GM12878 (cell line): ENCODE data around the gene RIC3. TPM values are rescaled to one million over a fixed set of nuclear protein-coding genes. Genes with fewer than 3 reads are reported as not detected.

ENCODE experiments used
- ATAC-seq: fragments of 200-7000 bp; cut with Tn5 transposase; 3 replicates; pipeline ENCODE4 v1.9.1; 2020; ENCODE audit warnings: mild to moderate bottlenecking, moderate library complexity
- BruUV-seq: library from RNA; stranded (reverse); fragments of 400-500 nt; replicated peaks from 2 replicates; lab custom pipeline; 2021; lab: Mats Ljungman, UMichigan
- CTCF ChIA-PET: fragments of 300-600 bp; sonication (Branson Sonifier 250); formaldehyde crosslinking; extraction: SDS; loops from one replicate; lab custom pipeline; 2021; ENCODE audit warnings: inconsistent platforms; lab: Yijun Ruan, JAX
- POLR2A ChIA-PET: fragments of 350-600 bp; formaldehyde crosslinking; extraction: SDS; loops from one replicate; lab custom pipeline; 2021; ENCODE audit warnings: inconsistent platforms; lab: Charles Lee
- RAD21 ChIA-PET: fragments of 300-600 bp; sonication (Branson Sonifier 250); formaldehyde crosslinking; loops from one replicate; lab custom pipeline; 2023; ENCODE audit warnings: antibody characterized with exemption; ENCODE audit not compliant: unreplicated experiment; lab: Charles Lee
- SMC1A ChIA-PET: fragments of 300-600 bp; sonication (Branson Sonifier 250); formaldehyde crosslinking; loops from one replicate; lab custom pipeline; 2023; ENCODE audit not compliant: unreplicated experiment, uncharacterized antibody; lab: Charles Lee
- DNase-seq: peaks from one replicate; pipeline ENCODE4 v3.0.0-alpha.2; 2011; ENCODE audit warnings: low read depth, low spot score
- FAIRE-seq: peaks from 3 replicates; lab custom pipeline; 2011; peaks lifted over from hg19 to GRCh38; lab: Jason Lieb, UNC
- H2AFZ ChIP-seq: 2 replicates; pipeline ENCODE4 v1.6.0; 2011; ENCODE audit warnings: low read depth, low read length, control low read depth; ENCODE audit not compliant: control insufficient read depth
- H3K27ac ChIP-seq: 2 replicates; pipeline ENCODE4 v1.5.1; 2011; ENCODE audit warnings: control low read depth; ENCODE audit not compliant: control insufficient read depth, insufficient read depth
- H3K27me3 ChIP-seq, 2 experiments: replicated peaks in 1 of 2; 2 replicates each; pipeline versions ENCODE4 v1.6.0 to v1.6.1; 2011; ENCODE audit warnings: low read length in 1 of 2; ENCODE audit not compliant: control insufficient read depth in 2 of 2, insufficient read depth in 2 of 2
- H3K36me3 ChIP-seq, 2 experiments: 2 replicates each; pipeline ENCODE4 v1.5.1; 2011; ENCODE audit warnings: low read length in 1 of 2; ENCODE audit not compliant: control insufficient read depth in 2 of 2, insufficient read depth in 2 of 2
- H3K4me1 ChIP-seq: 2 replicates; pipeline ENCODE4 v1.6.1; 2011; ENCODE audit warnings: mild to moderate bottlenecking, low read length, moderate library complexity, mixed read lengths; ENCODE audit not compliant: control insufficient read depth, insufficient read depth
- H3K4me2 ChIP-seq: 2 replicates; pipeline ENCODE4 v1.6.0; 2011; ENCODE audit warnings: control low read depth; ENCODE audit not compliant: control insufficient read depth, insufficient read depth
- H3K4me3 ChIP-seq: fragments of 200-600 bp; sonication (generic); 2 replicates; pipeline ENCODE4 v1.5.1; 2016
- H3K79me2 ChIP-seq: 2 replicates; pipeline ENCODE4 v1.6.0; 2011; ENCODE audit warnings: low read length; ENCODE audit not compliant: control insufficient read depth, insufficient read depth
- H3K9ac ChIP-seq: 2 replicates; pipeline ENCODE4 v1.8.0; 2011; ENCODE audit warnings: low read length, control low read depth, mixed read lengths; ENCODE audit not compliant: control insufficient read depth, insufficient read depth
- H3K9me3 ChIP-seq: replicated peaks from 3 replicates; pipeline ENCODE4 v1.5.1; 2011; ENCODE audit warnings: mild to moderate bottlenecking, low read length; ENCODE audit not compliant: control insufficient read depth, insufficient read depth
- H4K20me1 ChIP-seq: 2 replicates; pipeline ENCODE4 v1.6.0; 2011; ENCODE audit not compliant: control insufficient read depth, insufficient read depth
- ATF7 ChIP-seq: fragments of 450-650 bp; IDR thresholded peaks from 2 replicates; pipeline ENCODE4 v1.6.1; 2016; ENCODE audit warnings: low read depth, mild to moderate bottlenecking
- CEBPB ChIP-seq, 2 experiments: fragments of 150-350 bp in 1 of 2; IDR thresholded peaks; 2 replicates each; pipeline ENCODE4 v1.6.1; 2012 to 2014; ENCODE audit warnings: low read depth in 2 of 2, low read length in 2 of 2, borderline replicate concordance in 1 of 2, inconsistent platforms in 1 of 2
- CHD1 ChIP-seq: IDR thresholded peaks from 2 replicates; pipeline ENCODE4 v1.6.1; 2012; ENCODE audit warnings: low read depth, low read length, improper control_type of control experiment
- HCFC1 ChIP-seq: fragments of 150-350 bp; IDR thresholded peaks from 2 replicates; pipeline ENCODE4 v1.6.1; 2014; ENCODE audit warnings: low read length
- HDGF ChIP-seq: fragments of 450-650 bp; IDR thresholded peaks from 2 replicates; pipeline ENCODE4 v1.6.1; 2016; ENCODE audit warnings: antibody characterized with exemption
- MTA2 ChIP-seq: fragments of 450-650 bp; IDR thresholded peaks from 2 replicates; pipeline ENCODE4 v1.6.1; 2016; ENCODE audit warnings: low read depth, mild to moderate bottlenecking, moderate library complexity
- POLR2AphosphoS5 ChIP-seq: IDR thresholded peaks from 2 replicates; pipeline ENCODE4 v1.6.1; 2011; ENCODE audit warnings: mild to moderate bottlenecking, low read length, inconsistent platforms
- RCOR1 ChIP-seq: conservative IDR thresholded peaks from 2 replicates; pipeline ENCODE4 v1.6.1; 2012; ENCODE audit warnings: low read depth, low read length, improper control_type of control experiment
- TCF3 ChIP-seq: IDR thresholded peaks from 2 replicates; pipeline ENCODE4 v1.6.1; 2012; ENCODE audit warnings: low read depth, mild to moderate bottlenecking, low read length, borderline replicate concordance; ENCODE audit not compliant: insufficient read depth
- ZBTB11 ChIP-seq: fragments of 450-650 bp; formaldehyde crosslinking; IDR thresholded peaks from 2 replicates; pipeline ENCODE4 v1.5.0; 2022; ENCODE audit warnings: mild to moderate bottlenecking, missing genetic modification characterization
- WGBS: methylation state at CpG from one replicate; pipeline ENCODE4 v1.1.6; 2016; ENCODE audit warnings: low lambda C conversion rate; ENCODE audit not compliant: insufficient replicate concordance, insufficient coverage; ENCODE audit errors: missing lambda C conversion rate; 5-methylcytosine and 5-hydroxymethylcytosine counted together
- in situ Hi-C: fragments of 300-500 bp; cut with MboI; formaldehyde crosslinking; loops from 9 replicates; pipeline ENCODE4 v1.14.3; 2018; ENCODE audit warnings: mixed read lengths
- intact Hi-C: fragments of 100-400 bp; cut with micrococcal nuclease; formaldehyde crosslinking; loops from one replicate; pipeline ENCODE4 v1.14.2; 2022; ENCODE audit not compliant: unreplicated experiment
- polyA plus RNA-seq, 11 experiments: library from polyadenylated mRNA; depleted of rRNA in 4 of 11; unstranded in 6 of 11; stranded (reverse) in 5 of 11; fragments of >200 nt; fragmentation: Nextera tagmentation in 4 of 11; fragmentation: Illumina TruSeq in 1 of 11; extraction: Ambion mirVana in 4 of 11; extraction: Trizol in 1 of 11; gene quantifications; 1 replicate in 1 of 11; 2 replicates in 10 of 11; pipeline versions ENCODE4 v1.2.1 to v1.2.3, GENCODE V29; 2011 to 2016; ENCODE audit warnings: inconsistent platforms in 2 of 11, missing spikeins in 2 of 11, low read depth in 1 of 11
- total RNA-seq, 4 experiments: library from RNA; depleted of rRNA in 3 of 4; stranded (reverse); fragments of >200 nt in 3 of 4; fragmentation: Illumina TruSeq in 1 of 4; extraction: Trizol in 1 of 4; gene quantifications; 2 replicates each; pipeline versions ENCODE4 v1.2.1 to v1.2.3, GENCODE V29; 2013 to 2021
- TF ChIP-seq, protein P1 (sequence below): fragments of 450-650 bp; IDR thresholded peaks from 2 replicates; pipeline ENCODE4 v1.6.1; 2014; ENCODE audit warnings: mild to moderate bottlenecking
- TF ChIP-seq, protein P2 (sequence below): fragments of 450-650 bp; IDR thresholded peaks from 2 replicates; pipeline ENCODE4 v1.6.1; 2016; ENCODE audit warnings: mild to moderate bottlenecking, moderate library complexity, borderline replicate concordance

Gene RIC3
- total and polyA plus RNA-seq, 10 of the 15 experiments (the other 5 are each of a cell fraction or from before 2014, with no cell fraction given), result 0.90 to 8.9 (median 2.2) TPM

DNA sequence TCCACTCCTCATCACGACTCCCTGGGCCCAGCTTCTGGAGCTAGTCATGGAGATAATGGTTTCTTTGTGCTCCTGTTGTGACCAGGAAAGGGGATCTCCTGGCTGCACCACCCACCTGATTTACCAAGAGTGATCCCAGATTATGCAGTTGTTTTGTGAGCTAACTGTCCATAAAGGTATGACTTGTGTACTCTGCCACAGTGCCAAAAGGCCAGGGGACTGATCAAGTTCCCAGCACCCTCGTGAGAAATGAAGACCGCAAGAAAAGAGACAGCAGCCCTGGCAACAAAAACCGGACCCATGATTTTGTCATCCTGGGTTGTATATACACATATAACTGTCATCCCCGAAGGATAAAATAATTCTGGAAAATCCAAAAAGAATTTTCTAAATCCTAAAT, 61.2 kb downstream of the RIC3 start:
- no peaks in the 10 kb centered on the region for H3K27me3 ChIP-seq
- no peak overlapping the region for H3K4me3 ChIP-seq
- no peaks in the 10 kb centered on the region for H3K4me1 ChIP-seq
- ATAC-seq, result no peak
- CTCF ChIA-PET, result interaction anchor here (0.7 to 5.4 kb wide), 5 partner anchors 8 to 119 kb away, joined by 3 to 44 read pairs (median 3); no protein-coding TSS in a partner anchor
- no TSS peak for BruUV-seq
- H3K9ac ChIP-seq, result no peak overlapping the region
- H4K20me1 ChIP-seq, result no peaks in the 10 kb centered on the region
- H2AFZ ChIP-seq, result no peak overlapping the region
- RAD21 ChIA-PET, result no interaction called here
- in situ Hi-C loops (no loop called here), intact Hi-C loops (no loop called here)
- SMC1A ChIA-PET, result interaction anchor here (1.6 kb wide), 1 partner anchor 8 kb away, joined by 5 read pairs; no protein-coding TSS in a partner anchor
- H3K79me2 ChIP-seq, result no peaks in the 10 kb centered on the region
- H3K36me3 ChIP-seq, result peaks cover 0 to 8% of the 10 kb centered on the region in 2 experiments; a peak in 2 of 4 replicates
- no peak for FAIRE-seq
- H3K9me3 ChIP-seq, result no peaks in the 10 kb centered on the region
- DNase-seq, result no peak
- 21% methylated on average over 5 of the region's 5 CpGs for WGBS
- H3K4me2 ChIP-seq, result no peak overlapping the region
- no peak overlapping the region for H3K27ac ChIP-seq
- POLR2A ChIA-PET, result no interaction called here
- TF ChIP-seq CEBPB (IDR thresholded peaks at IDR 0.05; ENCODE audit: borderline replicate concordance in 1 of 2, low read depth in 2 of 2, low read length in 2 of 2) (no peak), RCOR1 (no peak), CHD1 (no peak), POLR2AphosphoS5 (no peak), TCF3 (no peak), HCFC1 (no peak), ATF7 (no peak), HDGF (no peak), MTA2 (no peak), ZBTB11 (CRISPR knock-in tag) (no peak)
- TF ChIP-seq, protein P1, sequence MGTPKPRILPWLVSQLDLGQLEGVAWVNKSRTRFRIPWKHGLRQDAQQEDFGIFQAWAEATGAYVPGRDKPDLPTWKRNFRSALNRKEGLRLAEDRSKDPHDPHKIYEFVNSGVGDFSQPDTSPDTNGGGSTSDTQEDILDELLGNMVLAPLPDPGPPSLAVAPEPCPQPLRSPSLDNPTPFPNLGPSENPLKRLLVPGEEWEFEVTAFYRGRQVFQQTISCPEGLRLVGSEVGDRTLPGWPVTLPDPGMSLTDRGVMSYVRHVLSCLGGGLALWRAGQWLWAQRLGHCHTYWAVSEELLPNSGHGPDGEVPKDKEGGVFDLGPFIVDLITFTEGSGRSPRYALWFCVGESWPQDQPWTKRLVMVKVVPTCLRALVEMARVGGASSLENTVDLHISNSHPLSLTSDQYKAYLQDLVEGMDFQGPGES, result no peak
- TF ChIP-seq, protein P2, sequence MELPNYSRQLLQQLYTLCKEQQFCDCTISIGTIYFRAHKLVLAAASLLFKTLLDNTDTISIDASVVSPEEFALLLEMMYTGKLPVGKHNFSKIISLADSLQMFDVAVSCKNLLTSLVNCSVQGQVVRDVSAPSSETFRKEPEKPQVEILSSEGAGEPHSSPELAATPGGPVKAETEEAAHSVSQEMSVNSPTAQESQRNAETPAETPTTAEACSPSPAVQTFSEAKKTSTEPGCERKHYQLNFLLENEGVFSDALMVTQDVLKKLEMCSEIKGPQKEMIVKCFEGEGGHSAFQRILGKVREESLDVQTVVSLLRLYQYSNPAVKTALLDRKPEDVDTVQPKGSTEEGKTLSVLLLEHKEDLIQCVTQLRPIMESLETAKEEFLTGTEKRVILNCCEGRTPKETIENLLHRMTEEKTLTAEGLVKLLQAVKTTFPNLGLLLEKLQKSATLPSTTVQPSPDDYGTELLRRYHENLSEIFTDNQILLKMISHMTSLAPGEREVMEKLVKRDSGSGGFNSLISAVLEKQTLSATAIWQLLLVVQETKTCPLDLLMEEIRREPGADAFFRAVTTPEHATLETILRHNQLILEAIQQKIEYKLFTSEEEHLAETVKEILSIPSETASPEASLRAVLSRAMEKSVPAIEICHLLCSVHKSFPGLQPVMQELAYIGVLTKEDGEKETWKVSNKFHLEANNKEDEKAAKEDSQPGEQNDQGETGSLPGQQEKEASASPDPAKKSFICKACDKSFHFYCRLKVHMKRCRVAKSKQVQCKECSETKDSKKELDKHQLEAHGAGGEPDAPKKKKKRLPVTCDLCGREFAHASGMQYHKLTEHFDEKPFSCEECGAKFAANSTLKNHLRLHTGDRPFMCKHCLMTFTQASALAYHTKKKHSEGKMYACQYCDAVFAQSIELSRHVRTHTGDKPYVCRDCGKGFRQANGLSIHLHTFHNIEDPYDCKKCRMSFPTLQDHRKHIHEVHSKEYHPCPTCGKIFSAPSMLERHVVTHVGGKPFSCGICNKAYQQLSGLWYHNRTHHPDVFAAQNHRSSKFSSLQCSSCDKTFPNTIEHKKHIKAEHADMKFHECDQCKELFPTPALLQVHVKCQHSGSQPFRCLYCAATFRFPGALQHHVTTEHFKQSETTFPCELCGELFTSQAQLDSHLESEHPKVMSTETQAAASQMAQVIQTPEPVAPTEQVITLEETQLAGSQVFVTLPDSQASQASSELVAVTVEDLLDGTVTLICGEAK, result no peak
